ENCODE measurements around the gene SCTR.

SCTR gene

DNA sequence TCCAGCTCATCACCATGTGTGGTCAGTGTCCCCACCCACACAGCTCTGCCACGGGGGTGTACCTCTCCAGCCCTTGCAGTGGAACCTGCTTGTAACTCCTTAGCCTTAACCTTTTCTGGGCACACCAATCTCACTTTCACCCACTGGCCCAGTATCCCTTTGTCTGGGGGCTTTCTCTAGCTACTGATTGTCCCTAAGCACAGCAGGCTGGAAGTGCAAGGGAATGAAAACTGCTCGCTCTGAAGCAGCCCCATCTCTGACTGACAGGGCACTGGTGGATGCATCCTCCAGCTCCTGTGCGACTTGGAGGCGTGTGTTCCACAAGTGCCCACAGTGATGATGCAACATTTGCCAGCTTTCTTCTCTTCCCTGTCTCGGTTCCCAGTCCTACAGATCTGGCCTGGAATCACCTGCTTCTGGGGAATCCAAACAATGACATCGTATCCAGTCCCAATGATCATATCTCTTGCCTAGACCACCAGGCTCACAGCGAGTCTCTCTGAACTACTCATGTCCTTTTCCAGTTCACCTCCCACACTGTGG is 33.6 kb downstream of the SCTR start:
- H3K36me3 ChIP-seq = no peaks in the 10 kb centered on the region
- H3K27me3 ChIP-seq = no peaks in the 10 kb centered on the region
- H3K4me3 ChIP-seq = no peak overlapping the region
- TF ChIP-seq, protein P1, sequence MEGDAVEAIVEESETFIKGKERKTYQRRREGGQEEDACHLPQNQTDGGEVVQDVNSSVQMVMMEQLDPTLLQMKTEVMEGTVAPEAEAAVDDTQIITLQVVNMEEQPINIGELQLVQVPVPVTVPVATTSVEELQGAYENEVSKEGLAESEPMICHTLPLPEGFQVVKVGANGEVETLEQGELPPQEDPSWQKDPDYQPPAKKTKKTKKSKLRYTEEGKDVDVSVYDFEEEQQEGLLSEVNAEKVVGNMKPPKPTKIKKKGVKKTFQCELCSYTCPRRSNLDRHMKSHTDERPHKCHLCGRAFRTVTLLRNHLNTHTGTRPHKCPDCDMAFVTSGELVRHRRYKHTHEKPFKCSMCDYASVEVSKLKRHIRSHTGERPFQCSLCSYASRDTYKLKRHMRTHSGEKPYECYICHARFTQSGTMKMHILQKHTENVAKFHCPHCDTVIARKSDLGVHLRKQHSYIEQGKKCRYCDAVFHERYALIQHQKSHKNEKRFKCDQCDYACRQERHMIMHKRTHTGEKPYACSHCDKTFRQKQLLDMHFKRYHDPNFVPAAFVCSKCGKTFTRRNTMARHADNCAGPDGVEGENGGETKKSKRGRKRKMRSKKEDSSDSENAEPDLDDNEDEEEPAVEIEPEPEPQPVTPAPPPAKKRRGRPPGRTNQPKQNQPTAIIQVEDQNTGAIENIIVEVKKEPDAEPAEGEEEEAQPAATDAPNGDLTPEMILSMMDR (IDR thresholded peaks at IDR 0.05) = no peak
- peaks cover 0 to 25% (median 9%) of the 10 kb centered on the region in 4 donors for H3K4me1 ChIP-seq
- intact Hi-C loops (cut with DNase I; ENCODE audit: low total_unique reads) = no loop called here
- no peak overlapping the region for H3K27ac ChIP-seq
- H3K9me3 ChIP-seq = no peaks in the 10 kb centered on the region
- DNase-seq = peak in 1 of 2 donors; percentile 48

DNA sequence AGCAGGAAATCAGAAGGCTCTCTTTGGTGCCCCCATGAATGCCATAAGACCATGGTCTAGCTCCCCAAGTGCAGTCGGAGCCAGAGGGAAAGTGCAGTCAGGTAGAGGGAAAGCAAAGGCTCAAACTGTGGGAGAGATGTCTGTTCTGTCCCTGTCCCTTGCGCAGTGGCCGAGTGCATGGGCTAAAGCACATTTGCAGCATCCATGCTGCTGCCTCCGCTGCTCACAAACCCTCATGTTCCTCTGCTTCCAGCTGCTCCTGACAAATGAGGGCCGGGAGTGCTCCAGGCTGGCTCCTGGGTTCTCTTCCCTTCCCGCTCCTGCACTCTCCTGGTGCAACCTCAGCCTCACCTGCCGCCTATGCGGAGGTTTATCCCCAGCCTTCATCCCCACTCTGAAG is 34.2 kb downstream of the SCTR start:
- H3K36me3 ChIP-seq = no peaks in the 10 kb centered on the region
- intact Hi-C loops (cut with DNase I; ENCODE audit: low total_unique reads) = no loop called here
- no peak overlapping the region for H3K4me3 ChIP-seq
- no peaks in the 10 kb centered on the region for H3K9me3 ChIP-seq
- DNase-seq = no peak
- TF ChIP-seq, protein P1 (IDR thresholded peaks at IDR 0.05) = no peak
- no peaks in the 10 kb centered on the region for H3K27me3 ChIP-seq
- peaks cover 0 to 31% (median 12%) of the 10 kb centered on the region in 4 donors for H3K4me1 ChIP-seq
- H3K27ac ChIP-seq = no peak overlapping the region

DNA sequence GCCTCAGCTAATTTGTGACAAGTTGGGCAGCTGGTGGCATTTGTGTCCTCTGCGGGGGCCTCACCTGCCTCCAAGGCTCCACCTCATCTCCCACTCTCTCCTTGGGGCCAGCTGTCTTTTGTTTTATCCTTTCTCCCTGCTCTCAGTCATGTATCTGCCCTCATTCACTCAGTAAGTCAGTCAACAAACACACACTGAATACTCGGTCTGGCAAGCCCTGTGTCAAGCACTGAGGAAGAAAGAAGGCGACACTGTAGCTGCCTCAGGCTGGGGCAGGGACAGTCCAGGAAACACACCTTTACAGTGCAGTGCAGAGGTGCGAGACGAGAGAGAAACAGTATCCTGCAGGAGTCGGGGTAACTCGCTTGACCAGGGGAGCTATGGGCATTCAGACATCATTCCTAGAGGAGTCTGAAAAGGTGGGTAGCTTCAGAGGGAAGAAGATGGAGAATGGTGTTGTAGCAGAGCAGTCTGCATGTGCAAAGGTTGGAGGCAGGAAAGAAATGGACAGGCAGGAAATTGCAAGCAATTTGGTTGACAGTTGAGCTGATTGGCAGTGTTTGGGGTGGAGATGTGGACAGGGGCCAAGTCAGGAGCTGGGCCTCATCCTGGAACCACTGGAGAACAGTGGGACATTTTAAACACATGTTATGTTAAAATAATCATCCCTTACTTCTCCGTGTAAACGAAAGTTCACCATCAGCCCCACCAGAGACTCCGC is 34.9 kb downstream of the SCTR start:
- H3K4me3 ChIP-seq = no peak overlapping the region
- no peak for DNase-seq
- H3K27me3 ChIP-seq = no peaks in the 10 kb centered on the region
- H3K9me3 ChIP-seq = no peaks in the 10 kb centered on the region
- H3K36me3 ChIP-seq = no peaks in the 10 kb centered on the region
- TF ChIP-seq, protein P1 (IDR thresholded peaks at IDR 0.05) = no peak
- H3K4me1 ChIP-seq = peaks cover 0 to 38% (median 17%) of the 10 kb centered on the region in 4 donors
- H3K27ac ChIP-seq = no peak overlapping the region
- intact Hi-C loops (cut with DNase I; ENCODE audit: low total_unique reads) = no loop called here

DNA sequence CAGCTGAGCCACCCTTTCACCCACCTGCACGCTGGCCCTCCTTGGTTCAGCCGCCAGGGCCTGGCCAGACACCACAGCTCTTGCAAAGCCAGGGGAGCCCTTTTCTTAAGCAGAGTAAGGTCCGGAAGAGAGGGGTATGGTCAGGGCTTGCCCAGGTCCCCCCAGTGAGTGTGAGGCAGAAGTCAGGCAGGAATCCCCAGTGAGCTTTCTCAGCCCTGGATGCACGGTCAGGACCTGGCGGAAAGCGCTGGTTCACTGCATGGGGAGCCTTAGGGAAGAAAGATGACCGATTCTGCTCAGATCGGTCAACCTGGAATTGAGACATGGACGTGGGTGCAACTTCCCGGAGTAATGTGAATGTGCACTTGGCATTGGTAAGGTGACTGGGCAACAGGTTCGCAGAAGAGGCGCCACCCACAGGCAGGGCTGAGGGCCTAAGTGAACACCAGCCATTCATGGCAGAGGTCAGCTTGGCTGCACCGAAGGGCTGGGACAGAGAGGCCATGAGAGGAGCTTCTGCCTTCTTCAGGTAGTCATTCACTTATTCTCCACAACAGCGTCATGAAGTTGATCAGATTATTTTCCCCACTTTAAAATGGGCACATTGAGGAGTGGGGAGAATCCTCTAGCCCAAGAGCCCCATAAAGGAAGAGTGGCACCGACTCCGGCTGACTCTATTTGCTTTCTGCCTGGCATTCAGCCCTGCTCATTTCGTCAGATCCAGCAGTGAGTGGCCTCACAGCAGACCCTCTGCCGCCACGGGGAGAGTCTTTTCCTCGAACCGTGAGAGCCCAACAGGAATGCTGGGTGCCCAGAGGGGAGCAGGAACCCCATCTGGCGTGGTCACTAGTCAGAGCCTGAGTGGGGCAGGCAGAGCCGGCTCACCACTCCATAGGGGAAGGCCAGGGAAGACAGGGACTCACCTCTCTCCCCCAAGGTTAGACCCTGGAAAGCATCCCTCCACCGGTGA is 35.8 kb downstream of the SCTR start:
- H3K9me3 ChIP-seq = no peaks in the 10 kb centered on the region
- intact Hi-C loops (cut with DNase I; ENCODE audit: low total_unique reads) = no loop called here
- no peak overlapping the region for H3K4me3 ChIP-seq
- peak in 1 of 2 donors; percentile 47 for DNase-seq
- no peak overlapping the region for H3K27ac ChIP-seq
- TF ChIP-seq, protein P1 (IDR thresholded peaks at IDR 0.05) = no peak
- peaks cover 0 to 46% (median 20%) of the 10 kb centered on the region in 4 donors for H3K4me1 ChIP-seq
- H3K27me3 ChIP-seq = no peaks in the 10 kb centered on the region
- H3K36me3 ChIP-seq = no peaks in the 10 kb centered on the region

DNA sequence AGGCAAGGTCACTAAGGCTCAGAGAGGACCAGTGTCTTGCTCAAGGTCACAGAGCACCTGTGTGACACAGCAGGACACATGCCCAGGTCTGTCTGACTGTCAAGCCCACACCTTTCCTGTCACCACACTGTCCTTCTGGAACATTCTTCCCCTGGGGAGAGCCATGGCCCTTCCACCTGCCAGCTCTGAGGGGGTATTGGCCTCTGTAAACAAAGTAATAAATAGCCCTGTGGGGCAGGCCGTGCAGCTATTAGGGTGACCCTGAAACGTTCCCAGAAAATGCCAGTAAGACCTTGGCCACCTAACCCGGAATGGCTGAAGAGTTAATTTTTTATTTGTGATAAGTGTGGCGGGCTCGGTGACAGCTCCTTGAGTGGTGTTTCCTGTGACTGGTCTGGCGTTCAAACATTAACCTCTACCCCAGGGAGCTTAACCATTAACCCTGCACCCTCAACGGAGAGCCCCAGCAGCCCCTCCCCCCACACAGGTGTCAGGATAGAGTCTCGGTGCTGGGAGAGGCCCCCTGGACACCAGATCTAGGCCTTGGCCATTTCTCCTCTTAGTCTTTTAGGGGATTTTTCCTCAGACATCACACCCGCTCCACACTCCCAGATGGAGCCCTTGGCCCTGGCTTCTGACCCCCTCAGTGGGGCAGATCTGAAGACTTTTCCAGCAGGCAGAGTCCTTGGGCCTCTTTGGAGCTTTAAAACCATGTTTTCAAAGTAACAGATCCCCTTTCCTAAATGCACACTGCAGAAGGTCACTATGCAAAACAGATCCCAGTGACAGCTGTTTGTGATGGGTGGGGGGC is 36.6 kb downstream of the SCTR start:
- H3K4me3 ChIP-seq = no peak overlapping the region
- no peaks in the 10 kb centered on the region for H3K36me3 ChIP-seq
- H3K27ac ChIP-seq = no peak overlapping the region
- peaks cover 0 to 55% (median 29%) of the 10 kb centered on the region in 4 donors for H3K4me1 ChIP-seq
- no peaks in the 10 kb centered on the region for H3K27me3 ChIP-seq
- intact Hi-C loops (cut with DNase I; ENCODE audit: low total_unique reads) = no loop called here
- TF ChIP-seq, protein P1 (IDR thresholded peaks at IDR 0.05) = no peak
- no peaks in the 10 kb centered on the region for H3K9me3 ChIP-seq
- DNase-seq = peak in 1 of 2 donors; percentile 41

Data from tibial artery (tissue), 4 donors.